Measurements from ENCODE around the gene ADARB2. TPM values are rescaled to one million over a fixed set of nuclear protein-coding genes. Genes with fewer than 3 reads are reported as not detected.

ADARB2 gene
- total RNA-seq, 2 donors from 2014 or later = 1.1 to 1.8 TPM

DNA sequence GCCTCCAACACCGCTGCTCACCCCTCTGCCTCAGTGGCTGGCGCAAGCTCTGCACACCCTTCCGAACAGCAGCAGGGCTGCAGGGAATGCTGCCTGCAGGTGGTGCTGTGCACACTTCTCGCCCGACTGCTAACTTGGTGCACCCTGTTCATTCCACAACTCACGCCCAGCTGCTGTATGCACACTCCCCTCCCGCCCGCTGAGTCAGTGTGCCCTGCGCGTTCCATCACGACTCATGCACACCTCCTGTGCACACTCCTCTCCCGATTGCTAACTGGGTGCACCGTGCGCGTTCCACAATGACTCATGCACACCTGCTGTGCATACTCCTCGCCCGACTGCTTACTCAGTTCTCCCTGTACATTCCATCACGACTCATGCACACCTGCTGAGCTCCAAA lies 21.5 kb downstream of the ADARB2 start:
- no peak overlapping the region for H3K27ac Mint-ChIP-seq
- Histone ChIP-seq H3K36me3 (ENCODE audit: control insufficient read depth, insufficient read depth, low read length) (no peaks in the 10 kb centered on the region), H3K4me3 (ENCODE audit: low read length) (no peak overlapping the region), H3K9me3 (ENCODE audit: control insufficient read depth, low read length) (no peaks in the 10 kb centered on the region), H3K9ac (ENCODE audit: extremely low read depth, low read length, poor library complexity, severe bottlenecking) (no peak overlapping the region), H3K27ac (ENCODE audit: low read depth, low read length) (no peak overlapping the region), H3K4me1 (ENCODE audit: control insufficient read depth, insufficient read depth, low read length) (no peaks in the 10 kb centered on the region), H3K27me3 (ENCODE audit: control insufficient read depth, insufficient read depth, low read length, poor library complexity, severe bottlenecking) (no peaks in the 10 kb centered on the region)
- H3K36me3 Mint-ChIP-seq (ENCODE audit: low read depth) = no peaks in the 10 kb centered on the region
- WGBS, 2 experiments (ENCODE audit: insufficient coverage in 1 of 2, insufficient read length in 1 of 2) = 59 to 62% methylated on average over 7 to 18 of the region's 18 CpGs
- no peak overlapping the region for H3K4me3 Mint-ChIP-seq
- TF ChIP-seq, protein P1, sequence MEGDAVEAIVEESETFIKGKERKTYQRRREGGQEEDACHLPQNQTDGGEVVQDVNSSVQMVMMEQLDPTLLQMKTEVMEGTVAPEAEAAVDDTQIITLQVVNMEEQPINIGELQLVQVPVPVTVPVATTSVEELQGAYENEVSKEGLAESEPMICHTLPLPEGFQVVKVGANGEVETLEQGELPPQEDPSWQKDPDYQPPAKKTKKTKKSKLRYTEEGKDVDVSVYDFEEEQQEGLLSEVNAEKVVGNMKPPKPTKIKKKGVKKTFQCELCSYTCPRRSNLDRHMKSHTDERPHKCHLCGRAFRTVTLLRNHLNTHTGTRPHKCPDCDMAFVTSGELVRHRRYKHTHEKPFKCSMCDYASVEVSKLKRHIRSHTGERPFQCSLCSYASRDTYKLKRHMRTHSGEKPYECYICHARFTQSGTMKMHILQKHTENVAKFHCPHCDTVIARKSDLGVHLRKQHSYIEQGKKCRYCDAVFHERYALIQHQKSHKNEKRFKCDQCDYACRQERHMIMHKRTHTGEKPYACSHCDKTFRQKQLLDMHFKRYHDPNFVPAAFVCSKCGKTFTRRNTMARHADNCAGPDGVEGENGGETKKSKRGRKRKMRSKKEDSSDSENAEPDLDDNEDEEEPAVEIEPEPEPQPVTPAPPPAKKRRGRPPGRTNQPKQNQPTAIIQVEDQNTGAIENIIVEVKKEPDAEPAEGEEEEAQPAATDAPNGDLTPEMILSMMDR (conservative IDR thresholded peaks at IDR 0.05) = peak; percentile 83
- H3K4me1 Mint-ChIP-seq = peaks cover 6% of the 10 kb centered on the region
- DNase-seq = peak; percentile 80
- H3K27me3 Mint-ChIP-seq (ENCODE audit: insufficient read depth) = no peaks in the 10 kb centered on the region
- no peaks in the 10 kb centered on the region for H3K9me3 Mint-ChIP-seq

DNA sequence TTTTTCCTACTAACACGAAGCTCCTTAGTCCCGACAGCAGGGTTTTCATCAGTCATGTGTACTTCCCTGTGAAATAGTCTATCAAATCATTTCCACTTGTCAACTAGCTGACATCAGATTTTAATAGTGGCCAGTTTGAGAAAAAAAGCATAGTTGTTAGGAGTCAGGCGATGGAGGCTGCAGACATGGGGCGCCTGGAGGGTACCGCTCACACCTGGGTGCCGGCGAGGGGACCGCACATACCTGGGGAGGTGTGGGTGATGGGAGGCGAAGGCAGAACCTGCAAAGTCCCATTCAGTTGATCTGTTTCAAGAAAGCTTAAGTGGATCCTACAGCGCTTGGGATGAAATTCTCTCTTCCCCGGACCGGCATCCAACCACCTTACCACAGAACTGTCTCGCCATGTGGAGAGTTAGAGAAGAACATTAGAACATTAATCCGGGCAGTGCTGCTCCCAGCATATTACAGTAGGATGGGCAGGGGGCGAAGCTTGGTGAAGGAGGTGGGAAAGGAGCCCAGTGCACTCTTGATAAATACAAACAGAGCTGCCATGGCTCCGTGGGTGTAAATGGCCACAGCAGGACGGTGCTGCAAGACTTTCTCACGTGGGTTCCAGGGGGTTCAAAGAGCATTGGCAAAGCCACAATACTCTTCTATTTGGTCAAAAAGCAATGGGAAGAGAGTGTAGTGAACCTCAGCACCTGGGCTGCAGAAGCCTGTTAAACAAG lies 24.2 kb downstream of the ADARB2 start:
- WGBS, 2 experiments (ENCODE audit: insufficient coverage in 1 of 2, insufficient read length in 1 of 2) = 92 to 94% methylated on average over 10 to 18 of the region's 18 CpGs
- no peaks in the 10 kb centered on the region for H3K36me3 Mint-ChIP-seq (ENCODE audit: low read depth)
- H3K27ac Mint-ChIP-seq = no peak overlapping the region

DNA sequence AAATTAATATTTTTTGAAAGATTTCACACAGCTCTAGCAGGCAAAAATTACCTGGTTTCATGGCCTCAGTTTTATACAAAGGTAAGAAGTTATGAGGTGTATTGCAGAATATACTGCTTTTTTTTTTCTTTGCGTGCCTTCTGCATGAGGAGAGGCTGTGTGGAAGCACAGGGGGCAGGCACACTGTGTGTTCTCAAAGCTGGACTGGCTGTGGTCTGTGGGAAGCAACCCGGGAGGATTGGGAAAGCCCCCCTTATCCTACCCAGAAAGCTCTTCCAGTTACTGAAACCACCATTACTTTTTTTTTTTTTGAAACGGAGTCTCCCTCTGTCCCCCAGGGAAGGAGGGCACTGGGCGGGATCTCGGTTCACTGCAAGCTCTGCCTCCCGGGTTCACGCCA lies 25.0 kb downstream of the ADARB2 start:
- TF ChIP-seq, protein P1 (conservative IDR thresholded peaks at IDR 0.05) = no peak
- Mint-ChIP-seq H3K36me3 (ENCODE audit: low read depth) (no peaks in the 10 kb centered on the region), H3K9me3 (peaks cover 4% of the 10 kb centered on the region), H3K27ac (no peak overlapping the region), H3K4me3 (no peak overlapping the region), H3K4me1 (peaks cover 6% of the 10 kb centered on the region), H3K27me3 (ENCODE audit: insufficient read depth) (no peaks in the 10 kb centered on the region)
- no peaks in the 10 kb centered on the region for H3K36me3 ChIP-seq (ENCODE audit: control insufficient read depth, insufficient read depth, low read length)
- no peaks in the 10 kb centered on the region for H3K9me3 ChIP-seq (ENCODE audit: control insufficient read depth, low read length)
- H3K4me3 ChIP-seq (ENCODE audit: low read length) = no peak overlapping the region
- 92% methylated on average over 6 of the region's 7 CpGs; no CpG with 5 or more reads in 1 of the 2 experiments for whole genome bisulfite sequencing, 2 experiments (ENCODE audit: insufficient coverage in 1 of 2, insufficient read length in 1 of 2)
- H3K27me3 ChIP-seq (ENCODE audit: control insufficient read depth, insufficient read depth, low read length, poor library complexity, severe bottlenecking) = no peaks in the 10 kb centered on the region
- no peak for DNase-seq
- no peak overlapping the region for H3K27ac ChIP-seq (ENCODE audit: low read depth, low read length)
- no peaks in the 10 kb centered on the region for H3K4me1 ChIP-seq (ENCODE audit: control insufficient read depth, insufficient read depth, low read length)
- H3K9ac ChIP-seq (ENCODE audit: extremely low read depth, low read length, poor library complexity, severe bottlenecking) = no peak overlapping the region

More for the DNA sequence above, 24.2 kb downstream of the ADARB2 start:
- H3K4me3 ChIP-seq (ENCODE audit: low read length) = no peak overlapping the region
- H3K27me3 Mint-ChIP-seq (ENCODE audit: insufficient read depth) = no peaks in the 10 kb centered on the region
- H3K27me3 ChIP-seq (ENCODE audit: control insufficient read depth, insufficient read depth, low read length, poor library complexity, severe bottlenecking) = no peaks in the 10 kb centered on the region
- H3K9me3 ChIP-seq (ENCODE audit: control insufficient read depth, low read length) = no peaks in the 10 kb centered on the region
- H3K4me3 Mint-ChIP-seq = no peak overlapping the region
- no peaks in the 10 kb centered on the region for H3K36me3 ChIP-seq (ENCODE audit: control insufficient read depth, insufficient read depth, low read length)
- H3K4me1 Mint-ChIP-seq = peaks cover 6% of the 10 kb centered on the region
- no peak overlapping the region for H3K27ac ChIP-seq (ENCODE audit: low read depth, low read length)
- TF ChIP-seq, protein P1 (conservative IDR thresholded peaks at IDR 0.05) = no peak
- DNase-seq = peak; percentile 65
- no peaks in the 10 kb centered on the region for H3K9me3 Mint-ChIP-seq
- no peaks in the 10 kb centered on the region for H3K4me1 ChIP-seq (ENCODE audit: control insufficient read depth, insufficient read depth, low read length)
- no peak overlapping the region for H3K9ac ChIP-seq (ENCODE audit: extremely low read depth, low read length, poor library complexity, severe bottlenecking)
